ENCODE results near the gene WWC1.
A peak's percentile ranks its signal among the peaks of the same experiment; 100 is the strongest.

Gene WWC1

GRCh38 chr5:168449166-168449565, 157.7 kb downstream of the WWC1 start:
- no peak for DNase-seq (ENCODE audit: low read depth)
- no peak for TF ChIP-seq CTCF (conservative IDR thresholded peaks at IDR 0.05; ENCODE audit: low read length)
- H3K4me3 ChIP-seq (ENCODE audit: low read length), result no peak overlapping the region

GRCh38 chr5:168451565-168451964, 160.1 kb downstream of the WWC1 start:
- TF ChIP-seq CTCF (conservative IDR thresholded peaks at IDR 0.05; ENCODE audit: low read length), result no peak
- no peak for DNase-seq (ENCODE audit: low read depth)
- H3K4me3 ChIP-seq (ENCODE audit: low read length), result no peak overlapping the region

- no peak for TF ChIP-seq CTCF (conservative IDR thresholded peaks at IDR 0.05; ENCODE audit: low read length)
- no peak for DNase-seq (ENCODE audit: low read depth)
- H3K4me3 ChIP-seq (ENCODE audit: low read length), result no peak overlapping the region
Observed at GRCh38 chr5:168455201-168455600, 163.8 kb downstream of the WWC1 start.

GRCh38 chr5:168457542-168457941, 166.1 kb downstream of the WWC1 start:
- H3K4me3 ChIP-seq (ENCODE audit: low read length), result no peak overlapping the region
- no peak for DNase-seq (ENCODE audit: low read depth)
- TF ChIP-seq CTCF (conservative IDR thresholded peaks at IDR 0.05; ENCODE audit: low read length), result no peak

- no peak overlapping the region for H3K4me3 ChIP-seq (ENCODE audit: low read length)
- no peak for DNase-seq (ENCODE audit: low read depth)
- no peak for TF ChIP-seq CTCF (conservative IDR thresholded peaks at IDR 0.05; ENCODE audit: low read length)
Observed at GRCh38 chr5:168460606-168461005, 169.2 kb downstream of the WWC1 start.

GRCh38 chr5:168463081-168463480, 171.6 kb downstream of the WWC1 start:
- no peak for TF ChIP-seq CTCF (conservative IDR thresholded peaks at IDR 0.05; ENCODE audit: low read length)
- peak; percentile 24 for DNase-seq (ENCODE audit: low read depth)
- H3K4me3 ChIP-seq (ENCODE audit: low read length), result no peak overlapping the region

- no peak overlapping the region for H3K4me3 ChIP-seq (ENCODE audit: low read length)
- no peak for TF ChIP-seq CTCF (conservative IDR thresholded peaks at IDR 0.05; ENCODE audit: low read length)
- no peak for DNase-seq (ENCODE audit: low read depth)
Observed at GRCh38 chr5:168464214-168464613, 172.8 kb downstream of the WWC1 start.

Measured in AG10803 (cell line).